GM19238 (cell line): ENCODE measurements around the gene SLC26A5.

Source experiments
- DNase-seq: peaks from one replicate; pipeline ENCODE4 v3.0.0; 2011; ENCODE audit warnings: low spot score; ENCODE audit not compliant: insufficient read length

Gene SLC26A5

GRCh38 chr7:103347507-103348267, 98.3 kb downstream of the SLC26A5 start, which contains the start of gene PSMC2:
Gene PSMC2 (plus strand): TSS chr7:103347643. CDS start chr7:103347712, 69 bp downstream.
- peak; percentile 42 for DNase-seq

GRCh38 chr7:103346396-103346795, 99.6 kb downstream of the SLC26A5 start:
- no peak for DNase-seq

GRCh38 chr7:103344453-103345149, 101.4 kb downstream of the SLC26A5 start, which contains the start of gene DNAJC2:
Gene DNAJC2 (minus strand): TSS chr7:103344767. CDS start chr7:103344622, 145 bp downstream.
- peak; percentile 67 for DNase-seq

GRCh38 chr7:103343758-103344452, 102.1 kb downstream of the SLC26A5 start:
- no peak for DNase-seq

GRCh38 chr7:103343332-103343731, 102.7 kb downstream of the SLC26A5 start:
- DNase-seq = no peak

GRCh38 chr7:103341466-103341865, 104.5 kb downstream of the SLC26A5 start:
- no peak for DNase-seq

GRCh38 chr7:103338864-103339263, 107.1 kb downstream of the SLC26A5 start:
- no peak for DNase-seq

- no peak for DNase-seq
Measured at GRCh38 chr7:103336761-103337160, 109.2 kb downstream of the SLC26A5 start.

- no peak for DNase-seq
Measured at GRCh38 chr7:103325744-103326143, 120.3 kb downstream of the SLC26A5 start.
